Caco-2 (cell line): ENCODE data around the gene CAPN5. TPM values are rescaled to one million over a fixed set of nuclear protein-coding genes. Genes with fewer than 3 reads are reported as not detected.

ENCODE experiments used
- BruUV-seq: library from RNA; stranded (reverse); fragments of 400-500 nt; replicated peaks from 2 replicates; lab custom pipeline; 2021; lab: Mats Ljungman, UMichigan
- CTCF ChIA-PET: fragments of 300-600 bp; sonication (Branson Sonifier 250); formaldehyde crosslinking; loops from one replicate; lab custom pipeline; 2022; ENCODE audit warnings: antibody characterized with exemption; lab: Charles Lee
- POLR2A ChIA-PET: fragments of 300-600 bp; sonication (Branson Sonifier 250); formaldehyde crosslinking; loops from one replicate; lab custom pipeline; 2022; ENCODE audit warnings: antibody characterized with exemption; lab: Charles Lee
- DNase-seq, 2 experiments: peaks; one replicate each; pipeline versions ENCODE4 v3.0.0 to v3.0.0-alpha.2; 2020 to 2022
- H3K27me3 ChIP-seq: replicated peaks from 2 replicates; pipeline ENCODE4 v1.6.0; 2011; ENCODE audit warnings: low read length; ENCODE audit not compliant: control insufficient read depth, insufficient read depth
- H3K36me3 ChIP-seq: 2 replicates; pipeline ENCODE4 v1.5.1; 2011; ENCODE audit warnings: low read length; ENCODE audit not compliant: control insufficient read depth, insufficient read depth
- H3K4me1 ChIP-seq: fragments of 250-450 bp; sonication (Bioruptor Pico); 2 replicates; pipeline ENCODE4 v1.5.1; 2020; ENCODE audit warnings: mild to moderate bottlenecking
- H3K4me3 ChIP-seq: 2 replicates; pipeline ENCODE4 v1.5.1; 2011; ENCODE audit warnings: low read depth, mild to moderate bottlenecking, control low read depth, low read length
- H3K9me3 ChIP-seq: fragments of 250-450 bp; sonication (Bioruptor Pico); 2 replicates; pipeline ENCODE4 v1.5.1; 2020; ENCODE audit warnings: mild to moderate bottlenecking, moderate library complexity
- H3K27ac Mint-ChIP-seq: one replicate; pipeline ENCODE4 v1.8.0; 2022; ENCODE audit warnings: mixed read lengths; ENCODE audit not compliant: unreplicated experiment
- H3K27me3 Mint-ChIP-seq: one replicate; pipeline ENCODE4 v1.8.0; 2022; ENCODE audit warnings: mixed read lengths; ENCODE audit not compliant: insufficient read depth, unreplicated experiment
- H3K36me3 Mint-ChIP-seq: one replicate; pipeline ENCODE4 v1.8.0; 2022; ENCODE audit warnings: mild to moderate bottlenecking, mixed read lengths; ENCODE audit not compliant: insufficient read depth, unreplicated experiment
- H3K4me1 Mint-ChIP-seq: one replicate; pipeline ENCODE4 v1.8.0; 2022; ENCODE audit warnings: low read depth, mixed read lengths; ENCODE audit not compliant: unreplicated experiment
- H3K4me3 Mint-ChIP-seq: one replicate; pipeline ENCODE4 v1.8.0; 2022; ENCODE audit warnings: mild to moderate bottlenecking, moderate library complexity, mixed read lengths; ENCODE audit not compliant: unreplicated experiment
- H3K9me3 Mint-ChIP-seq: one replicate; pipeline ENCODE4 v1.8.0; 2022; ENCODE audit warnings: mixed read lengths; ENCODE audit not compliant: unreplicated experiment
- intact Hi-C: fragments of 100-400 bp; cut with micrococcal nuclease; formaldehyde crosslinking; loops from one replicate; pipeline ENCODE4 v1.10.0; 2022; ENCODE audit not compliant: unreplicated experiment
- total RNA-seq: library from RNA; stranded (reverse); gene quantifications from 2 replicates; pipeline ENCODE4 v1.2.3, GENCODE V29; 2022
- TF ChIP-seq, protein P1 (sequence below), 2 experiments: fragments of 200-600 bp in 1 of 2; IDR thresholded peaks; 1 replicate in 1 of 2; 2 replicates in 1 of 2; pipeline versions ENCODE4 v1.5.1 to v1.8.0; 2011 to 2022; ENCODE audit warnings: antibody characterized with exemption in 1 of 2, control low read depth in 1 of 2, inconsistent platforms in 1 of 2, low read depth in 1 of 2, low read length in 1 of 2, mild to moderate bottlenecking in 1 of 2, moderate library complexity in 1 of 2; ENCODE audit not compliant: insufficient read depth in 1 of 2, severe bottlenecking in 1 of 2, unreplicated experiment in 1 of 2

Gene CAPN5
- total RNA-seq, 1 experiment from 2014 or later: 21.2 TPM

DNA sequence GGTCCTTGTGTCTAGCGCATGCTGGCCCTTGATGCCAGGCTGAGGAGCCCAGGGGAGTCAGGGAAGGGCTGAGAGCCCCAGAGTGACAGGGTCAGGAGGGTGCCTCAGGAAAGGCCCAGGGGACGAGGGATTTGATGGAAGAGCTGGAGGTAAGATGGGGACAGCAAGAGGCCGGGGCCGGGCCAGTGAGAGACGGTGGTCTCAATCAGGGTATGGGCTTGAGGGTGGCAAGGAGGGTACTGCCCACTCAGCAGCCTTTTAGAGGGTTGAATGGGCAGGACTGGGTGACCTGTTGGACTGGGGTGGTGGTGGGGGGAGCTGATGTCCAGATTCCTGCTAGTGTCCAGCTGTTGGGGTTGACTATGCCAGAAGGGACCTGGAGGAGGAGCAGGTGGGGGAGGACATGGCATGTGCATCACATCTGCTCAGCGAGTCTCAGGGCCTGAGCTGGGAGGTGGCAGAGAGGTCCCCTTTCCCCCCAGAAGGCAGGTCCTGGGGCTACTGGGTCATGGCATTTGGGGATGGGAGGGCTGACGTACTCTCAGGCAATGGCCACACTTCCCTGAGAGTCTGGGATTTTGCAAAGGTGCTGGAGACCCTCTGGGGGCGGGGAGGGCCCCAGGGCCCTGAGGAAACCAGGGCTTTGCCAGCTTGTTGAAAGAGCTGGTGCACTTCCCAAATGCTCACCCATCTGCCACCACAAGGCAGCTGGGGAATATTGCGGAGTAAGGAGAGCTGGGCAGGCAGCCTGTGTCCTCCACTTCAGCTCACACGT, 79.7 kb downstream of the CAPN5 start:
- Mint-ChIP-seq H3K4me3 (no peak overlapping the region), H3K36me3 (no peaks in the 10 kb centered on the region), H3K27me3 (no peaks in the 10 kb centered on the region), H3K4me1 (peaks cover 33% of the 10 kb centered on the region), H3K9me3 (no peaks in the 10 kb centered on the region), H3K27ac (peak overlapping the region; percentile 79)
- H3K9me3 ChIP-seq: no peaks in the 10 kb centered on the region
- TF ChIP-seq, protein P1, sequence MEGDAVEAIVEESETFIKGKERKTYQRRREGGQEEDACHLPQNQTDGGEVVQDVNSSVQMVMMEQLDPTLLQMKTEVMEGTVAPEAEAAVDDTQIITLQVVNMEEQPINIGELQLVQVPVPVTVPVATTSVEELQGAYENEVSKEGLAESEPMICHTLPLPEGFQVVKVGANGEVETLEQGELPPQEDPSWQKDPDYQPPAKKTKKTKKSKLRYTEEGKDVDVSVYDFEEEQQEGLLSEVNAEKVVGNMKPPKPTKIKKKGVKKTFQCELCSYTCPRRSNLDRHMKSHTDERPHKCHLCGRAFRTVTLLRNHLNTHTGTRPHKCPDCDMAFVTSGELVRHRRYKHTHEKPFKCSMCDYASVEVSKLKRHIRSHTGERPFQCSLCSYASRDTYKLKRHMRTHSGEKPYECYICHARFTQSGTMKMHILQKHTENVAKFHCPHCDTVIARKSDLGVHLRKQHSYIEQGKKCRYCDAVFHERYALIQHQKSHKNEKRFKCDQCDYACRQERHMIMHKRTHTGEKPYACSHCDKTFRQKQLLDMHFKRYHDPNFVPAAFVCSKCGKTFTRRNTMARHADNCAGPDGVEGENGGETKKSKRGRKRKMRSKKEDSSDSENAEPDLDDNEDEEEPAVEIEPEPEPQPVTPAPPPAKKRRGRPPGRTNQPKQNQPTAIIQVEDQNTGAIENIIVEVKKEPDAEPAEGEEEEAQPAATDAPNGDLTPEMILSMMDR (IDR thresholded peaks at IDR 0.05; ENCODE audit: insufficient read depth in 1 of 2, low read depth in 1 of 2, low read length in 1 of 2, severe bottlenecking in 1 of 2, unreplicated experiment in 1 of 2): no peak
- DNase-seq: no peak
- H3K36me3 ChIP-seq: no peaks in the 10 kb centered on the region
- H3K4me3 ChIP-seq: no peak overlapping the region
- H3K27me3 ChIP-seq: no peaks in the 10 kb centered on the region
- ChIA-PET CTCF (interaction anchor here (0.7 to 1.2 kb wide), 5 partner anchors 17 to 425 kb away, joined by 3 to 4 read pairs (median 4); partner anchors contain the start of gene MYO7A), POLR2A (no interaction called here)
- H3K4me1 ChIP-seq: peaks cover 34% of the 10 kb centered on the region
- no TSS peak for BruUV-seq
- intact Hi-C loops: no loop called here

DNA sequence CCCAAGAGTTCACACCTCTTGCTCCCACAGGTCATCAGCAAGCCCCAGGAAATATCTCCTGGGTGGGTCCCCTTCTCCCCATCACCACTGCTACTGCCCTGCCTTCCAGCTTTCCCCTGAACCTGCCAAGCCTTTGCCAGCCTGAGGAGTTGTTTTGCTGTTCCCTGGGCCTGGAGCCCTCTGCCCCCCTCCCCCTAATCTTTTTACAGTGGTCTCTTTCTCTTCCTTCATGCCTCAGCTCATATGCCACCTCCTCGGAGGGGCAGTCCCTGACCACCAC, 80.2 kb downstream of the CAPN5 start:
- Histone ChIP-seq H3K9me3 (no peaks in the 10 kb centered on the region), H3K36me3 (no peaks in the 10 kb centered on the region), H3K4me3 (no peak overlapping the region), H3K4me1 (peaks cover 30% of the 10 kb centered on the region), H3K27me3 (no peaks in the 10 kb centered on the region)
- ChIA-PET POLR2A (no interaction called here), CTCF (interaction anchor here (0.6 to 1.2 kb wide), 6 partner anchors 18 to 425 kb away, joined by 3 to 4 read pairs (median 4); partner anchors contain the start of gene MYO7A)
- no TSS peak for BruUV-seq
- Mint-ChIP-seq H3K27me3 (no peaks in the 10 kb centered on the region), H3K36me3 (no peaks in the 10 kb centered on the region), H3K4me1 (peaks cover 28% of the 10 kb centered on the region), H3K9me3 (no peaks in the 10 kb centered on the region), H3K27ac (no peak overlapping the region), H3K4me3 (no peak overlapping the region)
- DNase-seq: no peak
- TF ChIP-seq, protein P1 (IDR thresholded peaks at IDR 0.05; ENCODE audit: insufficient read depth in 1 of 2, low read depth in 1 of 2, low read length in 1 of 2, severe bottlenecking in 1 of 2, unreplicated experiment in 1 of 2): no peak
- intact Hi-C loops: no loop called here

DNA sequence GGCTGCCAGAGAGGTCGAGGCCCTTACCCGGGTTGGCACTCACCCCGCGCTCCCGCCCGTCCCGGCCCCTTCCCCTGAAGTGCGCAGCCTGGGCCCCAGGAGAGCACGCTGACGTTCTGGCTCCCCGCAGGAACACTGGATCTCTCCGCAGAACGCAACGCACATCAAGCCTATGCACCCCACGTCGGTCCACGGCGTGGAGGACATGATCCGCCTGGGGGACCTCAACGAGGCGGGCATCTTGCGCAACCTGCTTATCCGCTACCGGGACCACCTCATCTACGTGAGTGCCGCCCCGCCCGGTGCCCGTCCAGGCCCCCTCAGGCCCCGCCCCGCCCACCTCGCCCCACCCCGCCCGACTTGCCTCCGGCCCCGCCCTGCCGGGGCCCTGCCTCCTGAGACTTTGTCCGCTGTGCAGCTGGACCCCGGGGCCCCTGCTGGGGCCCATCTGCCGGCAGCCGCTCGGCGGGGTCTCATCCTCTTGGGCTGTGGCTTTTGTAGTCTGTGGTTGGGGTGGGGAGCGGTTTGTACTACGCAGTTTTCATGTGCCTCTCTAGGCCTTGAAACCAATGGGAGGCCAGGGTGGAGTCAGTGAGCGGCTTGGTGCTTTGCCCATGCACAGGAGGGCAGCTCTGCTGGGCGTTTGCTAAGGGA, 81.0 kb downstream of the CAPN5 start:
- no peaks in the 10 kb centered on the region for H3K36me3 ChIP-seq
- no peak overlapping the region for H3K4me3 ChIP-seq
- CTCF ChIA-PET: interaction anchor here (0.6 to 0.8 kb wide), 3 partner anchors 48 to 1349 kb away, joined by 3 to 4 read pairs (median 3); no protein-coding TSS in a partner anchor
- Mint-ChIP-seq H3K4me3 (peak overlapping the region; percentile 23), H3K4me1 (peaks cover 30% of the 10 kb centered on the region), H3K27ac (no peak overlapping the region), H3K36me3 (no peaks in the 10 kb centered on the region), H3K9me3 (no peaks in the 10 kb centered on the region), H3K27me3 (no peaks in the 10 kb centered on the region)
- peaks cover 32% of the 10 kb centered on the region for H3K4me1 ChIP-seq
- H3K9me3 ChIP-seq: no peaks in the 10 kb centered on the region
- POLR2A ChIA-PET: no interaction called here
- no peaks in the 10 kb centered on the region for H3K27me3 ChIP-seq
- TF ChIP-seq, protein P1 (IDR thresholded peaks at IDR 0.05; ENCODE audit: insufficient read depth in 1 of 2, low read depth in 1 of 2, low read length in 1 of 2, severe bottlenecking in 1 of 2, unreplicated experiment in 1 of 2): no peak
- DNase-seq: no peak
- BruUV-seq: no TSS peak
- intact Hi-C loops: no loop called here
